Osteocyte (in vitro differentiated cells): ENCODE measurements around the gene SHC2. TPM values are rescaled to one million over a fixed set of nuclear protein-coding genes. Genes with fewer than 3 reads are reported as not detected.

Experiments
- DNase-seq: peaks from one replicate; pipeline ENCODE4 v3.0.0; 2021; ENCODE audit warnings: mixed read lengths; ENCODE audit not compliant: unreplicated experiment; ENCODE audit errors: extremely low spot score
- H3K27ac Mint-ChIP-seq: one replicate; pipeline ENCODE4 v1.8.0; 2021; ENCODE audit warnings: mild to moderate bottlenecking, mixed read lengths; ENCODE audit not compliant: unreplicated experiment
- H3K27me3 Mint-ChIP-seq: one replicate; pipeline ENCODE4 v1.8.0; 2021; ENCODE audit warnings: mixed read lengths; ENCODE audit not compliant: unreplicated experiment
- H3K36me3 Mint-ChIP-seq: one replicate; pipeline ENCODE4 v1.8.0; 2021; ENCODE audit warnings: mixed read lengths; ENCODE audit not compliant: unreplicated experiment
- H3K4me1 Mint-ChIP-seq: one replicate; pipeline ENCODE4 v1.8.0; 2021; ENCODE audit warnings: mixed read lengths; ENCODE audit not compliant: unreplicated experiment
- H3K4me3 Mint-ChIP-seq: one replicate; pipeline ENCODE4 v1.8.0; 2021; ENCODE audit warnings: mild to moderate bottlenecking, moderate library complexity, mixed read lengths; ENCODE audit not compliant: unreplicated experiment
- H3K9me3 Mint-ChIP-seq: one replicate; pipeline ENCODE4 v1.8.0; 2021; ENCODE audit warnings: mixed read lengths; ENCODE audit not compliant: unreplicated experiment
- CTCF ChIP-seq: fragments of 200-600 bp; sonication (generic); IDR thresholded peaks from 2 replicates; pipeline ENCODE4 v1.5.0; 2021; ENCODE audit warnings: antibody characterized with exemption, mild to moderate bottlenecking, moderate library complexity
- total RNA-seq: library from RNA; stranded (reverse); gene quantifications from 2 replicates; pipeline ENCODE4 v1.2.1, GENCODE V29; 2021

The SHC2 gene
- total RNA-seq, 1 donor from 2014 or later = 61.7 TPM

GRCh38 chr19:377801-378581, 82.8 kb downstream of the SHC2 start:
- DNase-seq = no peak
- peaks cover 2% of the 10 kb centered on the region for H3K4me1 Mint-ChIP-seq
- no peaks in the 10 kb centered on the region for H3K36me3 Mint-ChIP-seq
- no peak for TF ChIP-seq CTCF
- no peak overlapping the region for H3K27ac Mint-ChIP-seq
- no peaks in the 10 kb centered on the region for H3K9me3 Mint-ChIP-seq
- H3K27me3 Mint-ChIP-seq = peaks cover 7% of the 10 kb centered on the region
- no peak overlapping the region for H3K4me3 Mint-ChIP-seq

- Mint-ChIP-seq H3K27ac (no peak overlapping the region), H3K4me1 (peaks cover 4% of the 10 kb centered on the region), H3K27me3 (peaks cover 21% of the 10 kb centered on the region), H3K36me3 (no peaks in the 10 kb centered on the region), H3K4me3 (no peak overlapping the region), H3K9me3 (no peaks in the 10 kb centered on the region)
- no peak for TF ChIP-seq CTCF
- no peak for DNase-seq
Measured at GRCh38 chr19:376111-376470, 84.7 kb downstream of the SHC2 start.

DNA sequence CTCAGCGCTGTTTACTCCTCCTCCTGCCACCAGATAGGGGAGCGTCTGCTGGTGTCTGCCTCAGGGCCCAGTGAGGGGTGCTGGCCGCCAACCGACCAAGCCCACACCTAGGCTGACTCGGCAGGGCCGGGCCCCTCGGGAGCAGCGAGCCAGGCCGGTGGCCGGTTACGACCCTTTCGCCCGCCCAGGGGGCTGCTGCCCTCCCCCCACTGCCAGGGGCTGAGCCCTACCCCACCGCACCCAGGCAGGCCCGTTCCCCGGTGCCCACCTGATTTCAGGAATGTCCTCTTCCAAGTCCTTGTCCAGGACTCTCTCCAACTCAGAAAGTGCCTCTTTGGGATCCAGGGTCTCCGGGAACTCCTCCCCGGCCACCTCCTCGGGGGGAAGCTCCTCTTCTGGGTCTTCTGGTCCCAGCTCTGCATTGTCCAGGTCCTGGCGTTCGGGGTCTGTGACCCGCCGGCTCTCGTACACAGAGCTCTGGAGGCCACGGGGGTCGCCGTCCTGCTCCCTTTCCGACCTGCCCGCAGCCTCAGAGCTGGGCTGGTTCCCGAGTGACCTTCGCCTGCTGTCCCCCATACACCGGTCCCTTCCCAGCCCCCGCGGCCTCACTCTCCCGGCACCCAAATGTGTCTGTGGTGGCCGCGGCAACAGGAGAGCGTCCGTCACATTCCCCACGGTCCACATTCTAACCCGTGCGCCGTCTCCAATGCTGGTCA, 85.3 kb downstream of the SHC2 start:
- H3K4me3 Mint-ChIP-seq = no peak overlapping the region
- H3K4me1 Mint-ChIP-seq = peaks cover 4% of the 10 kb centered on the region
- no peak for TF ChIP-seq CTCF
- DNase-seq = peak; percentile 81
- H3K27me3 Mint-ChIP-seq = peaks cover 23% of the 10 kb centered on the region
- no peak overlapping the region for H3K27ac Mint-ChIP-seq
- H3K36me3 Mint-ChIP-seq = no peaks in the 10 kb centered on the region
- no peaks in the 10 kb centered on the region for H3K9me3 Mint-ChIP-seq

GRCh38 chr19:374886-375235, 86.0 kb downstream of the SHC2 start:
- no peak for TF ChIP-seq CTCF

DNA sequence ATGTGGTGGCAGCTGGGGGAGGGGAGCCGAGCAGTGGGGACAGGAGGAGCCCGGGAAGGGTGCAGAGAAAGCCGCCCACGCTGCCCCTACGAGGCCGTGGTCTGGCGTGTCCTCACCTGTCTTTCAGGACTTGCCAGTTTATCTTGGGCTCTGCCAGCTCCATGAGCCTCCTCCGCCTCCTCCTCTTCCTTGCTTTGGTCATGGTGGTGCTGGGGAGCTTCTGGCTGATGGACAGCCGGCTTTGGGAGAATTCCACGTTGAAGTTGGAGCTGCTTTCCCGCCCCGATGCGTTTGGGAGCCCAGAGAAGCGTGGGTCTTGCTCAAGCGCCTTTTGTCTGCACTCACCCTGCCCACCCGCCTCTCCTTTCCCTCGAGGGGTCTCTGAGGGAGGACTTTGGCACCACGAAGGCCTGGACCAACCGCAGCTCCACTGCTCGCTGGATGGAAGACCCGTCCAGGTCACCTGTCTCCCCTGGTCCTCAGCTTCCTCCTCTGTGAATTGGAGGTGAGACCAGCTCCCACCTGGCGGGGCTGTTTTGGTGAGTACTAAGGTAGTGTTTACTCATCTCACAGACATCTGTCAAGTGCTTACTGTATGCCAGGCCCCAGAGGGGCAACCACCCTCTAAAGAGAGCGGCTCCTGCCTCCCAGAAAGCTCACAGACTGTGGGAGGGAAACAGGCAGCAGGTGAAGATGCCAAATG, 86.5 kb downstream of the SHC2 start:
- H3K27me3 Mint-ChIP-seq = peaks cover 26% of the 10 kb centered on the region
- H3K36me3 Mint-ChIP-seq = no peaks in the 10 kb centered on the region
- peaks cover 4% of the 10 kb centered on the region for H3K4me1 Mint-ChIP-seq
- DNase-seq = peak; percentile 77
- H3K4me3 Mint-ChIP-seq = no peak overlapping the region
- H3K9me3 Mint-ChIP-seq = no peaks in the 10 kb centered on the region
- no peak overlapping the region for H3K27ac Mint-ChIP-seq
- TF ChIP-seq CTCF = no peak

More at GRCh38 chr19:374886-375235, 86.0 kb downstream of the SHC2 start:
- Mint-ChIP-seq H3K4me3 (no peak overlapping the region), H3K9me3 (no peaks in the 10 kb centered on the region), H3K4me1 (peaks cover 4% of the 10 kb centered on the region), H3K27me3 (peaks cover 23% of the 10 kb centered on the region), H3K27ac (no peak overlapping the region), H3K36me3 (no peaks in the 10 kb centered on the region)
- peak; percentile 77 for DNase-seq
